ENCODE measurements around the gene CNPY2. TPM values are rescaled to one million over a fixed set of nuclear protein-coding genes. Genes with fewer than 3 reads are reported as not detected.

Gene CNPY2
- total RNA-seq, 4 donors from 2014 or later, result 94.9 to 141 (median 109) TPM

DNA sequence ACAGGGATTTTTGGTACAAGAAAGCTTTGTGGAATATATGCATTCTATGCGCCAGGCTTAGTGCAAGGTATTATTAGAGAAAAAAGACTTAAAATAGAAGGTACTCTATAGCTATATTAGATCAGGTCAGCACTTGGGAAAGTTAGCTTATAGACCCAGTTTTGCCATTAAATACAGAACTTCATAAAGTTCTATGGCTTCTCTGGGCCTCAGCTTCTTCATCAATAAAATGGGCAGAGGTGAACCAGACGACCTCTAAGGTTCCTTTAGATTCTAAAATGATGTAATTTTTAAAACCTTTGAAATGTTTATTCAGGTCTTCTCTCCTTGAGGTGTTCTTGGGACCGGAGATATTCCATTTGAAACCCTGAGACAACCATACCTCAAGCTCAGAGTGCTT, 7.1 kb downstream of the CNPY2 start:
- WGBS, 2 donors, result 86 to 94% methylated on average over 3 of the region's 3 CpGs
- no peak for DNase-seq (ENCODE audit: low spot score in 2 of 2)
- Histone ChIP-seq H3K36me3 (peaks cover 0 to 96% (median 7%) of the 10 kb centered on the region in 3 donors), H3K4me3 (no peak overlapping the region), H3K27me3 (no peaks in the 10 kb centered on the region), H3K4me1 (no peaks in the 10 kb centered on the region), H3K27ac (no peak overlapping the region), H3K9me3 (no peaks in the 10 kb centered on the region)
- TF ChIP-seq POLR2A (IDR thresholded peaks at IDR 0.05) (no peak), EP300 (IDR thresholded peaks at IDR 0.05) (no peak)
- TF ChIP-seq, protein P1, sequence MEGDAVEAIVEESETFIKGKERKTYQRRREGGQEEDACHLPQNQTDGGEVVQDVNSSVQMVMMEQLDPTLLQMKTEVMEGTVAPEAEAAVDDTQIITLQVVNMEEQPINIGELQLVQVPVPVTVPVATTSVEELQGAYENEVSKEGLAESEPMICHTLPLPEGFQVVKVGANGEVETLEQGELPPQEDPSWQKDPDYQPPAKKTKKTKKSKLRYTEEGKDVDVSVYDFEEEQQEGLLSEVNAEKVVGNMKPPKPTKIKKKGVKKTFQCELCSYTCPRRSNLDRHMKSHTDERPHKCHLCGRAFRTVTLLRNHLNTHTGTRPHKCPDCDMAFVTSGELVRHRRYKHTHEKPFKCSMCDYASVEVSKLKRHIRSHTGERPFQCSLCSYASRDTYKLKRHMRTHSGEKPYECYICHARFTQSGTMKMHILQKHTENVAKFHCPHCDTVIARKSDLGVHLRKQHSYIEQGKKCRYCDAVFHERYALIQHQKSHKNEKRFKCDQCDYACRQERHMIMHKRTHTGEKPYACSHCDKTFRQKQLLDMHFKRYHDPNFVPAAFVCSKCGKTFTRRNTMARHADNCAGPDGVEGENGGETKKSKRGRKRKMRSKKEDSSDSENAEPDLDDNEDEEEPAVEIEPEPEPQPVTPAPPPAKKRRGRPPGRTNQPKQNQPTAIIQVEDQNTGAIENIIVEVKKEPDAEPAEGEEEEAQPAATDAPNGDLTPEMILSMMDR (IDR thresholded peaks at IDR 0.05), result no peak

DNA sequence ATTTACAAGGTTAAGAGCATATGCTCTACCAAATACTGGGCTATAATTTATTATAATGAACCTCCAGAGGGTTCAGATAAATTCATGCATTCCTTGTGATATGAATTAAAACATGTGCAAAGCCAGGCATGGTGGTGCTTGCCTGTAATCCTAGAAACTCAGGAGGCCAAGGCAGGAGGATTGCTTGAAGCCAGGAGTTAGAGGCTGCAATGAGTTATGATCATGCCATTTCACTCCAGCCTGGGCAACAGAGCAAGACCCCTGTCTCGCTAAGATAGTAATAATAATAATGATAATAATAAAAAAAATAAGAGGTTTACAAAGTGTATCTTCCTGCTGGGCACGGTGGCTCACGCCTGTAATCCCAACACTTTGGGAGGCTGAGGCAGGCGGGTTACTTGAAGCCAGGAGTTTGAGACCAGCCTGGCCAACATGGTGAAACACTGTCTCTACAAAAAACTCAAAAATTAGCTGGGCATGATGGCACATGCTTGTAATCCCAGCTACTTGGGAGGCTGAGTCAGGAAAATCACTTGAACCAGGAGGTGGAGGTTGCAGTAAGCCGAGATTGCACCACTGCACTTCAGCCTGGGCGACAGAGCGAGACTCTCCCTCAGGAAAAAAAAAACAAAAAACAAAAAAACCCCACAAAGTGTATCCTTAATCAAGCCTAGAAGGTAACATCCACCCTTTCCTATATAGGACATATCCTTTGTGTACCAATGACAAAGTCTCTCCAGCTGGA, 8.4 kb downstream of the CNPY2 start:
- no peak for DNase-seq (ENCODE audit: low spot score in 2 of 2)
- 92 to 97% methylated on average over 7 of the region's 7 CpGs for WGBS, 2 donors
- TF ChIP-seq POLR2A (IDR thresholded peaks at IDR 0.05) (no peak), EP300 (IDR thresholded peaks at IDR 0.05) (no peak)
- TF ChIP-seq, protein P1 (IDR thresholded peaks at IDR 0.05), result no peak
- no peak overlapping the region for H3K27ac ChIP-seq
- H3K4me3 ChIP-seq, result no peak overlapping the region
- no peaks in the 10 kb centered on the region for H3K27me3 ChIP-seq
- H3K9me3 ChIP-seq, result no peaks in the 10 kb centered on the region
- H3K4me1 ChIP-seq, result no peaks in the 10 kb centered on the region
- H3K36me3 ChIP-seq, result peaks cover 0 to 88% (median 7%) of the 10 kb centered on the region in 3 donors

DNA sequence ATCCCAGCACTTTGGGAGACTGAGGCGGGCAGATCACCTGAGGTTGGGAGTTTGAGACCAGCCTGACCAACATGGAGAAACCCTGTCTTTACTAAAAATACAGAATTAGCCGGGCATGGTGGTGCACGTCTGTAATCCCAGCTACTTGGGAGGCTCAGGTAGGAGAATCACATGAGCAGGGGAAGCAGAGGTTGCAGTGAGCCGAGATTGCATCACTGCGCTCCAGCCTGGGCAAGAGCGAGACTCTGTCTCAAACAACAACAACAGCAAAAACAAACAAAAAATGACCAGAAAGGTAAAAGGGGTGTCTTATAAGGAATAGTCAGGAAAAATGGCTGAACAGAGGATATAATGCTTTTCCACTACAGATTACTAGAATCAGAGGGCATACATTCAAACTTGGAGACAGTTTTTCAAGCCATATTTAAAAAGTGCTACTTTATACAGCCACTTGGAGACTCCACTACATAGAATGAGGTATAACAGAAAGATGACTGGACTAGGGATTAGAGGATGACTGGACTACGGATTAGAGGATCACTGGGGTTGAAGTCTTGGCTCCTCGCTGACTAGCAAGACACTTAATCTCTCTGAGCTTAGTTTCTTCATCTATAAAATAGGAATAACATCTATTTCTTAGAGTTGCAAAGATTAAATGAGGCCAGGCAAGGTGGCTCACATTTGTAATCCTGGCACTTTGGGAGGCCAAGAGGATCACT, 10.8 kb downstream of the CNPY2 start:
- no peak for DNase-seq (ENCODE audit: low spot score in 2 of 2)
- Histone ChIP-seq H3K27me3 (no peaks in the 10 kb centered on the region), H3K27ac (no peak overlapping the region), H3K36me3 (peaks cover 0 to 64% (median 7%) of the 10 kb centered on the region in 3 donors), H3K4me3 (no peak overlapping the region), H3K4me1 (peaks cover 0 to 19% (median 12%) of the 10 kb centered on the region in 4 donors), H3K9me3 (no peaks in the 10 kb centered on the region)
- 89 to 96% methylated on average over 8 of the region's 8 CpGs for WGBS, 2 donors
- TF ChIP-seq POLR2A (IDR thresholded peaks at IDR 0.05) (no peak), EP300 (IDR thresholded peaks at IDR 0.05) (no peak)
- TF ChIP-seq, protein P1 (IDR thresholded peaks at IDR 0.05), result no peak

DNA sequence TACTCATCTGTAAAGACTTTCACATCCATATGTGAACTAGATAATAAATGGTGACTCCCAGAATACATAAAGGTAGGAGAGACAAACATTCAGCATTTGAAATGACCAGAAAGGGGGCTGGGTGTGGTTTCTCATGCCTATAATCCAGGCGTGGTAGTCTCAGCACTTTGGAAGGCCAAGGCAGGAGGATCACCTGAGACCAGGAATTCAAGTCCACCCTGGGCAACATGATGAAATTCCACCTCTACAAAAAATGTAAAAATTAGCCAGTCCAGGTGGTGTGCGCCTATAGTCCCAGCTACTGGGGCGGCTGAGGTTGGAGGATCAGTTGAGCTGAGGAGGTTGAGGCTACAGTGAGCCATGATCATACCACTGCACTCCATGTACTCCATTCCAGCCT, 11.5 kb downstream of the CNPY2 start:
- Histone ChIP-seq H3K9me3 (no peaks in the 10 kb centered on the region), H3K27ac (no peak overlapping the region), H3K36me3 (peaks cover 0 to 56% (median 7%) of the 10 kb centered on the region in 3 donors), H3K4me3 (no peak overlapping the region), H3K4me1 (peaks cover 0 to 21% (median 12%) of the 10 kb centered on the region in 4 donors), H3K27me3 (no peaks in the 10 kb centered on the region)
- no peak for DNase-seq (ENCODE audit: low spot score in 2 of 2)
- 89 to 95% methylated on average over 3 of the region's 3 CpGs for WGBS, 2 donors
- TF ChIP-seq POLR2A (IDR thresholded peaks at IDR 0.05) (no peak), EP300 (IDR thresholded peaks at IDR 0.05) (no peak)
- TF ChIP-seq, protein P1 (IDR thresholded peaks at IDR 0.05), result no peak

Measured in tibial nerve (tissue), 4 donors.